ENCODE data around the gene UBE2E3.
"Not testable (repeated sequence)": the region's sequence is repeated elsewhere in the genome, so short reads cannot be mapped to it uniquely, and the experiment has no call there.

UBE2E3 gene

DNA sequence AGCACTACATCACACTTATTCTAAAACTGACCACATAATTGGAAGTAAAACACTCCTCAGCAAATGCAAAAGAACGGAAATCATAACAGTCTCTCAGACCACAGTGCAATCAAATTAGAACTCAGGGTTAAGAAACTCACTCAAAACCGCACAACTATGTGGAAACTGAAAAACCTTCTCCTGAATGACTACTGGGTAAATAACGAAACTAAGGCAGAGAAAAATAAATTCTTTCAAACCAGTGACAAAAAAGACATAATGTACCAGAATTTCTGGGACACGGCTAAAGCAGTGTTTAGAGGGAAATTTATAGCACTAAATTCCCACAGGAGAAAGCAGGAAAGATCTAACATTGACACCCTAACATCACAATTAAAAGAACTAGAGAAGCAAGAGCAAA lies 111.5 kb downstream of the UBE2E3 start:
- H3K27ac Mint-ChIP-seq; intact Hi-C loops (cut with micrococcal nuclease); H3K27me3 Mint-ChIP-seq; H3K36me3 Mint-ChIP-seq (ENCODE audit: low read depth); H3K4me3 Mint-ChIP-seq; H3K4me1 Mint-ChIP-seq (ENCODE audit: low read depth): not testable (repeated sequence)
- H3K9me3 Mint-ChIP-seq = peaks cover 21% of the 10 kb centered on the region

DNA sequence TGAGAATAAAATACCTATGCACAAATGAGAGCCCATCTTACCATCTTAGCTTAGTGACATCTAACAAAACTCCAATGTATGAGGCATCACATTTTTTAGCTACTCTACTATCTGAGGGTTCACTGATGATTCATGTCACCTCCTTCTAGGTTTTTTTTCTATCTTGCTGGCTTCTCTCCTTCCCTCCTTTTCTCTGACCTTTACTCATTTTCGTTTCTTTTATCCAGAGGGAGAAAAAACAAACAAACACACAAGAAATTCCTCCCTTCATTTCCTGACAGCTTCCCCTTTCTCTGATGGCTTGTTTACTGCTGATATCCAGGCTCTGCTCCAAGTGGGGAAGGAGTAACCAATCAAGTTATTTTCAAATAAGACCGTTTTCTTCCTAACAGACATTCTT lies 115.1 kb downstream of the UBE2E3 start:
- H3K27ac Mint-ChIP-seq = no peak overlapping the region
- H3K4me3 Mint-ChIP-seq = no peak overlapping the region
- H3K4me1 Mint-ChIP-seq (ENCODE audit: low read depth) = peaks cover 6% of the 10 kb centered on the region
- H3K27me3 Mint-ChIP-seq = no peaks in the 10 kb centered on the region
- peaks cover 21% of the 10 kb centered on the region for H3K9me3 Mint-ChIP-seq
- intact Hi-C loops (cut with micrococcal nuclease) = no loop called here
- no peaks in the 10 kb centered on the region for H3K36me3 Mint-ChIP-seq (ENCODE audit: low read depth)

DNA sequence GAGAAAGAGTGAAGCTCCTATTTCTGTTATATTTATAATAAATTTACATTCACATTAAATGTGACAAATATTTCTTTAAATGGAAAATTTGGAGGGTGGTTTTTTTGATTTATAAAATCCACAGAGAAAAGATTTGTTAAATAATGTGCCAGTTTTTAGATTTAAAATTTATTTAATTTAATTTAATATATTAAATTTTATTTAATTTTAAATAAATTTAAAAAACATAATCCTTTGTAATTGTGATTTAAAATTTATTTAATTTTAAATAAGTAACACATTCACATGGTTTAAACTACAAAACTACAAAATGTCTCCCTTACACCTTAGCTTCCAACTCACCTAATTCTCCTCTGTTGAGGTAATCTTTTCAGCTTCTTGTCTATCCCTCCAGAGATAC lies 123.3 kb downstream of the UBE2E3 start:
- peaks cover 14% of the 10 kb centered on the region for H3K4me1 Mint-ChIP-seq (ENCODE audit: low read depth)
- H3K36me3 Mint-ChIP-seq (ENCODE audit: low read depth) = no peaks in the 10 kb centered on the region
- H3K9me3 Mint-ChIP-seq = no peaks in the 10 kb centered on the region
- intact Hi-C loops (cut with micrococcal nuclease) = loop anchor here (1.0 to 2.0 kb wide), 3 partner anchors 355 to 612 kb away; no protein-coding TSS in a partner anchor
- no peak overlapping the region for H3K27ac Mint-ChIP-seq
- no peaks in the 10 kb centered on the region for H3K27me3 Mint-ChIP-seq
- no peak overlapping the region for H3K4me3 Mint-ChIP-seq

DNA sequence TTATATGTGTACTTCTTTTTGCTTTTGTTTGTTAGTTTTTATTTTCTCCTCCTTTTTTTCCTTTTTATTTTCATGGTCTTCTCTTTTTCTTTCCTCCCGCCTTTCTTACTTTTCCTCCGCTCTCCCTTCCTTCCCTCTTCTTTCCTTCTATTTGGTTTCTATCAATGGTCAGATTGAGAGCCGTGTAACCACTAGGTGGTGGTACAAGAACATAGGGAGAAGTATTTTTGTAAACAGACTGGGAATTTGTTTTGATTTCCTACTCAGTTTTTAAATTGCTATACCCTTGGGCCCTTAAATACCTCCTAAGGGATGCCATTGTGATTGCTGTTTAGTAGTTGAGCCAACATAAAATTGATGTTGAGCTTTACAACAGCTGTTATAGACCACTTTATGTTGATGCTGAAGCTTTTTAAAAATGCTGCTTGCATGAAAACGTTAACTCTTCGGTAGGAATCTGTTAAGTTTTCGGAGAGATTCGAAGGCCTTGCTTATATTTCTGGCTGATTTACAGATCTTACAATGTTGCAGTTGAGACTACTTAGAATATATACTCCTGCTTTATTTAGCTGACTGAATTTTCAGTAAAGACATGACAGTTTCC lies 124.2 kb downstream of the UBE2E3 start:
- Mint-ChIP-seq H3K4me1 (ENCODE audit: low read depth) (peaks cover 14% of the 10 kb centered on the region), H3K36me3 (ENCODE audit: low read depth) (no peaks in the 10 kb centered on the region), H3K27ac (no peak overlapping the region), H3K4me3 (no peak overlapping the region), H3K9me3 (no peaks in the 10 kb centered on the region), H3K27me3 (no peaks in the 10 kb centered on the region)
- intact Hi-C loops (cut with micrococcal nuclease) = loop anchor here (1.0 to 2.0 kb wide), 3 partner anchors 354 to 611 kb away; no protein-coding TSS in a partner anchor

DNA sequence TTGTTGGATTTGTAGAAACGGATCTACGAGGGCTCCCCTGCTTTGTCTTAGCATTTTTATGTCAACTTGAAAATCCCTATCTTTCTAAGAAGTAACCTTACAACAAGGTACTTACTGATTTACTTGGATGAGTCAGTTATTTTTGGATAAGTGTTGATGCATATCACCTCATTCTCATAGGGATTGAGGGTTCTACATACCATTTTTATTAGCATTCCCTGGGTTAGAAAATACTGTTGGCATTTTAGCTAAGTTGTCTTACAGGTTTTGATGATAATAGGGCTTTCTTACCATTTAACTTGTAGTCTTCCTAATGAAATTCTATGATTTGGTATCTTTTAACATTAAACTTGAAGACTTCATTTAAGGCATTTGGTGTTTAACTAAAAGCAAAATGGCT lies 125.2 kb downstream of the UBE2E3 start:
- Mint-ChIP-seq H3K4me3 (no peak overlapping the region), H3K27me3 (no peaks in the 10 kb centered on the region), H3K4me1 (ENCODE audit: low read depth) (peaks cover 14% of the 10 kb centered on the region), H3K9me3 (no peaks in the 10 kb centered on the region), H3K27ac (no peak overlapping the region), H3K36me3 (ENCODE audit: low read depth) (no peaks in the 10 kb centered on the region)
- intact Hi-C loops (cut with micrococcal nuclease) = loop anchor here (2.0 kb wide), 2 partner anchors 353 to 361 kb away; no protein-coding TSS in a partner anchor

DNA sequence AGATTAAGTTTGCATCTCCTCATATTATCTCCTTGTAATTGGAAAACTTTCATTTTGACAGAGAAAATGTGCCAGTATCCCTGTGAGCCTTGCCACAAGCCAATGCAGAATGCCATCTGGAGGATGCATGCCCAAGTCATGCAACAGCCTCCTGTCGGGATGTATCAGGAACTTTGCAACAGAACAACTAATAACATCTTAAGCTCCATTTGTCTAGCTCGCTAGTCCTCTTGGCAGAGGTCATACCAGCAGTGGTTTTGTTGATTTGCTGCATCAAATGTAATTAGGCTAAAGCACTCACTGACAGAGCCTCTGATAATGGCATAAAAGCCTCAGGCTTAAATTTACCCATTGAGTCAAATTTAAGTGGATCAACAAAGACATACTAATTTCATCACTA lies 125.8 kb downstream of the UBE2E3 start:
- H3K36me3 Mint-ChIP-seq (ENCODE audit: low read depth) = no peaks in the 10 kb centered on the region
- no peaks in the 10 kb centered on the region for H3K9me3 Mint-ChIP-seq
- intact Hi-C loops (cut with micrococcal nuclease) = no loop called here
- peaks cover 14% of the 10 kb centered on the region for H3K4me1 Mint-ChIP-seq (ENCODE audit: low read depth)
- H3K27me3 Mint-ChIP-seq = no peaks in the 10 kb centered on the region
- no peak overlapping the region for H3K4me3 Mint-ChIP-seq
- no peak overlapping the region for H3K27ac Mint-ChIP-seq

DNA sequence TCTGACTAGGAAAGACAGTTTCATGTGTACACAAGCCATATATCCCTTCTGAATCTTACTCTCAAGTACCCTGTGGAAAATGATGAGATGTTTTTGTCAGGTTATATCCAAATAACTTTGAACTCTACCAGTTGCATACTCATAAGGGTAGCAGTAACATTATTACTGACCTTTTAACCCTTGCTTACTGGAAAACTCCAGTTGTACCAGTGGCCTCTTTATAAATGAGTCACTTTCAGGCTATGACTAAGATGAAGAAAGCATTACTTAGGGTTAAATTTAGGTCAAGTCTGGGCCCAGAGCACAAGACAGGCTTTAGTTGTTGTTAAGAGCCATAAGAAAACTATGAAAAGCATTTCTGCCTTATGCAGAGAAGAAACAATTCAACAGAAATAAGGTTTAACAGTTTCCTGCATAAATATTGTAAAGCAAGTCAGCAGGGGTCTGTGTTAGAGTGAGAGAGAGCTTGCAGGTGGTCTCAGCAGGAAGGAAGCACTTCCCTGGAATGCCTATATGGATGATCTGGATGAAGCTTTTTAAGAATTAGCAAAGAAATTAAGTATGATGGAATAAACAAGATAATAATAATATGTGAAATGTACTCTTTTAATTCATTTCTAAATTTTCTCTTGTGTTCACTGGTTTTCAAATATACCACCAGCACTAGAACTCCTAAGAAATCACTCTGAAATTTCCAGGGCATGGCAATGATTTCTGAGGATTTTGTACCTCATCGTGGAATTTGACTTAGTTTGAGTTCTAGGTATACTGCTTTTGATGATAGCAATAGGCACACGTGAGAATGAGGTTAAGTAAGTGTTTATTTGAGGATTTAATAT lies 126.6 kb downstream of the UBE2E3 start:
- intact Hi-C loops (cut with micrococcal nuclease) = no loop called here
- Mint-ChIP-seq H3K27me3 (no peaks in the 10 kb centered on the region), H3K27ac (no peak overlapping the region), H3K36me3 (ENCODE audit: low read depth) (no peaks in the 10 kb centered on the region), H3K4me3 (no peak overlapping the region), H3K9me3 (no peaks in the 10 kb centered on the region), H3K4me1 (ENCODE audit: low read depth) (peaks cover 14% of the 10 kb centered on the region)

DNA sequence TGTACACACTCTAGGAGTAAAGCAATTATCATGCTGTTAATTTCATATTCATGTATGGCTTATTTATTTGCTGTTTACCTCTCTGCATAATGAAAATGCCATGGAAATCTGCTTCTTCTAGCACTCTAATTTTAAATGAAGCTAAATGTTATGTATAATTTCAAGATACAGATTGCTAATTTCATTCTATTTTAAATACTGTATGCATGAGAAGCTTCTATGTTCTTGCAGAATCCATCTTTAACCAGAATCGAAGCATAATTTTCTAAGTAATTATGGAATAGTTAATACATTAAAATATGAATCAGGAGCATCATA lies 127.2 kb downstream of the UBE2E3 start:
- no peaks in the 10 kb centered on the region for H3K9me3 Mint-ChIP-seq
- no peak overlapping the region for H3K27ac Mint-ChIP-seq
- H3K36me3 Mint-ChIP-seq (ENCODE audit: low read depth) = no peaks in the 10 kb centered on the region
- no peaks in the 10 kb centered on the region for H3K27me3 Mint-ChIP-seq
- intact Hi-C loops (cut with micrococcal nuclease) = no loop called here
- H3K4me1 Mint-ChIP-seq (ENCODE audit: low read depth) = peaks cover 14% of the 10 kb centered on the region
- no peak overlapping the region for H3K4me3 Mint-ChIP-seq

DNA sequence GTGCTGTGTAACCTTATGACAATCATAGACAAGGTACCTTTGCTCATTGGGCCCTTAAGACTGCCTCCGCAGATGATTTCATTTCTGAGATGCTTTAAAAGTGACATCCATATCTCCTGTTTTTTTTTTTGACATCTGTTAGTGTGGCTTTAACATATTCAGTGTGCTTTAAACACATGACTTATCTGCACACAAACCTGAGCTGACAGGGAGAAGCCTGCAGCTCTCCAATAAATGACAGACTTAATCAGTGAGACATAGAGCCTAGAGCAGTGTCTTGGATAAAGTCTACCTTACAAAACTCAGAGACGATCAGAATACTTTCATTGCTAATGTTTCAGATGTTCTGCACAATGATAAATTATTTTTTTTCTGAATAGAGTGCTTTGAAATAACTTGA lies 130.7 kb downstream of the UBE2E3 start:
- Mint-ChIP-seq H3K27ac (no peak overlapping the region), H3K27me3 (no peaks in the 10 kb centered on the region), H3K4me3 (no peak overlapping the region), H3K36me3 (ENCODE audit: low read depth) (no peaks in the 10 kb centered on the region), H3K4me1 (ENCODE audit: low read depth) (peaks cover 8% of the 10 kb centered on the region), H3K9me3 (no peaks in the 10 kb centered on the region)
- intact Hi-C loops (cut with micrococcal nuclease) = no loop called here

DNA sequence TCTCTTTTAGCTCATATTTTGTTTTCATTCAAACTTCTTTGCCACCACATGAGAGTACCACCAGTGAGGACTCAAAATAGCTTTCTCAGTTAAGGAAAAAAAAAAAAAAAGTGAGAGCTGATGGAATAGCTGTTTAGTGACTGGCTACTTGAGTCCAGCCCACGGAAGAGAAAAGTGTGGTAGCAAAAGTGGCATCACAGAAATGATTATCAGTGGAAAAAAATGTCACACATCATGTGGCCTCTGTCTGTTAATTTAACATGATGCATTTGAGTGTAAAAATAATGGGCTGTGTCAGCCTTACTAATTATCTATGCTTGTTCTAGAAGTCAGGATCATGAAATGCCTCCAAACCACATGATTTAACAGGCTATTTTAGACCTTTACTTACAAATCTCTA lies 132.5 kb downstream of the UBE2E3 start:
- Mint-ChIP-seq H3K27ac (no peak overlapping the region), H3K9me3 (no peaks in the 10 kb centered on the region), H3K36me3 (ENCODE audit: low read depth) (no peaks in the 10 kb centered on the region), H3K4me3 (no peak overlapping the region), H3K27me3 (no peaks in the 10 kb centered on the region), H3K4me1 (ENCODE audit: low read depth) (no peaks in the 10 kb centered on the region)
- intact Hi-C loops (cut with micrococcal nuclease) = no loop called here

Measured in dendritic cell treated with granulocyte-macrophage colony-stimulating factor and Interleukin-4, amounts not matched to agents 40 ng/mL and 50 ng/mL, for 4 days (primary cell).